NT2/D1 (cell line): Measurements from ENCODE around the gene ARVCF.

ENCODE experiments used
- SUZ12 ChIP-seq: IDR thresholded peaks from 2 replicates; pipeline ENCODE4 v1.6.1; 2011; ENCODE audit not compliant: insufficient read length, insufficient read depth; ENCODE audit errors: extremely low read depth
- YY1 ChIP-seq: IDR thresholded peaks from 2 replicates; pipeline ENCODE4 v1.6.1; 2011; ENCODE audit not compliant: insufficient read length, insufficient read depth
- ZNF274 ChIP-seq: IDR thresholded peaks from 2 replicates; pipeline ENCODE4 v1.6.1; 2011; ENCODE audit warnings: mild to moderate bottlenecking, low read depth, low read length

- no peak for TF ChIP-seq ZNF274
- TF ChIP-seq YY1: no peak
- TF ChIP-seq SUZ12: no peak
Observed at GRCh38 chr22:20004464-20004863, 12.2 kb downstream of the ARVCF start.
